NCI-H2196 treated with DMSO at 0.1 percent for 48 hours (cell line): ENCODE measurements around the gene SART1.
"Not testable (repeated sequence)": the region's sequence is repeated elsewhere in the genome, so short reads cannot be mapped to it uniquely, and the experiment has no call there.

Source experiments
- DNase-seq: peaks from one replicate; lab custom pipeline; 2025; ENCODE audit not compliant: unreplicated experiment; lab: John Stamatoyannopoulos, UW

Gene SART1

GRCh38 chr11:65932558-65932919, 29.0 kb upstream of the SART1 start:
- no peak for DNase-seq

- DNase-seq, result no peak
These were observed 27.5 kb upstream of the SART1 start for GRCh38 chr11:65934014-65934413.

- DNase-seq, result no peak
These were observed 23.8 kb upstream of the SART1 start for GRCh38 chr11:65937766-65938165.

GRCh38 chr11:65941720-65942310, 19.7 kb upstream of the SART1 start:
- DNase-seq, result no peak

GRCh38 chr11:65942531-65942930, 19.0 kb upstream of the SART1 start:
- no peak for DNase-seq

- no peak for DNase-seq
These were observed 17.3 kb upstream of the SART1 start for GRCh38 chr11:65944191-65944590.

- DNase-seq, result no peak
These were observed 16.8 kb upstream of the SART1 start for GRCh38 chr11:65944767-65945166.

GRCh38 chr11:65945430-65945911, 16.1 kb upstream of the SART1 start, which contains the start of gene TSGA10IP:
Gene TSGA10IP, plus strand, starts transcription at chr11:65945480. Its CDS starts 196 bp downstream, at chr11:65945676.
- no peak for DNase-seq

- DNase-seq, result no peak
These were observed 15.5 kb upstream of the SART1 start for GRCh38 chr11:65945941-65946558.

GRCh38 chr11:65946655-65947054, 14.9 kb upstream of the SART1 start:
- DNase-seq, result no peak

GRCh38 chr11:65947133-65947532, 14.4 kb upstream of the SART1 start:
- no peak for DNase-seq

GRCh38 chr11:65947603-65948125, 13.9 kb upstream of the SART1 start:
- no peak for DNase-seq

- DNase-seq, result not testable (repeated sequence)
These were observed 10.8 kb upstream of the SART1 start for GRCh38 chr11:65950711-65951110.

- not testable (repeated sequence) for DNase-seq
These were observed 9.9 kb upstream of the SART1 start for GRCh38 chr11:65951641-65952040.

GRCh38 chr11:65952052-65952521, 9.4 kb upstream of the SART1 start:
- DNase-seq, result no peak

GRCh38 chr11:65953471-65953870, 8.1 kb upstream of the SART1 start:
- DNase-seq, result no peak

- DNase-seq, result no peak
These were observed 6.8 kb upstream of the SART1 start for GRCh38 chr11:65954771-65955170.

- DNase-seq, result no peak
These were observed 3.2 kb upstream of the SART1 start for GRCh38 chr11:65958291-65958690.

GRCh38 chr11:65958774-65959420, 2.6 kb upstream of the SART1 start:
- no peak for DNase-seq

GRCh38 chr11:65960824-65961266, 689 bp upstream of the SART1 start:
- DNase-seq, result no peak

GRCh38 chr11:65962141-65962564, 619 bp downstream of the SART1 start:
- DNase-seq, result no peak

- DNase-seq, result no peak
These were observed 3.4 kb downstream of the SART1 start for GRCh38 chr11:65964906-65965305.
